Retina (tissue), 1 donor: ENCODE results near the gene MYLK.
A peak's percentile ranks its signal among the peaks of the same experiment; 100 is the strongest.

Source experiments
- DNase-seq: peaks from one replicate; pipeline ENCODE4 v3.0.0-alpha.2; 2016

MYLK gene

DNA sequence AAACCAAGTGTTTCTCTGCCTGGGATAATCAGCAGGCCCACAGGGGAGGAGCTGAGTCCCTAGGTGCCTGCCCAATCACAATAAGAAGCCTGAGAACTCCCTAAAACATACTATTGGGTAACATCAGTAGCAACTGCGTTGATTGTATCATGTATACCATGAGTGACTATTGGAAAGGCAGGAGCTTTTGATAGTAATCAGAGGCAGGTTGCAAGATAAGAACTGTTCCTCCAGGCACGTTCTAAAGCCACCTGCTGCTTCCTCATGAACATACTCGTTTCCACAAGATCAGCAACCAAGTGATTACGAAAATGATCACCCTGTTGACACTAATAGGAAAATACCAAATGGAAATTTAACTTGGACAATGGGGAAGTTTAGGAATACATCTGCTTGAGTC is 6.7 kb downstream of the MYLK start:
- no peak for DNase-seq

DNA sequence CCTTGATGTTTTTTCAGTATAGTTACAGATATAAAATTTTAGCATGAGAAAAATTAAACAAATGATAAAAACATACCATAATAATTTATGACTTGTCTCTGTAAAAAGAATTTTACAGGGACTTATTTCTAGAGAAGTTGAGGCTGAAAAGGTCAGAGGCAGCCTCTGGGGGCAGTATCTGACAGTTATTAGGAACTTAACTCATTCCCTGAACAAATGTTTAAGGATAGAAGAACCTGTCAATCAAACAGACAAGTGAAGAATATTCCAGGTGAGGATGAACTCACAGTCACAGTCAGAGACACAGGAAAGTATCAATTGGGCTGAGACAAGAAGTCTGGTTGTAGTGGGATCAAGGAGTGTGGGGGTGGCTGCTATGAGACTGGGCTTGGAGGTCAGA is 7.3 kb downstream of the MYLK start:
- DNase-seq, result no peak

DNA sequence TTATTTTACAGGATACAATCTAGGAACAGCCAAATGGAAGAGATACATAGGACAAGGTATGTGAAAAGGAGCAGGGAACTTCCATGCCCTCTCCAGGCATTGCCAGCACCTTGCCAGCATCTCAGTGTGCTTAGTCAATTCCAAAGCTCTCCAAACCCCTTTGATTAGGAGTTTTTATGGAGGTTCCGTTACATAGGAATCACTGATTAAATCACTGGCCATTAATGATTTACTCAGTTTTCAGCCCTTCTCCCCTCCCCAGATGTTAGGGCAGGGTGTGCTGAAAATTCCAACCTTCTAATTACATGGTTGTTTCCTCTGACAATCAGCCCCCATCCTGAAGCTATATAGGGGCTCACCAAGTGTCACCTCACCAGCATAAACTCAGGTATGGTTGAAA is 11.5 kb downstream of the MYLK start:
- DNase-seq, result no peak

DNA sequence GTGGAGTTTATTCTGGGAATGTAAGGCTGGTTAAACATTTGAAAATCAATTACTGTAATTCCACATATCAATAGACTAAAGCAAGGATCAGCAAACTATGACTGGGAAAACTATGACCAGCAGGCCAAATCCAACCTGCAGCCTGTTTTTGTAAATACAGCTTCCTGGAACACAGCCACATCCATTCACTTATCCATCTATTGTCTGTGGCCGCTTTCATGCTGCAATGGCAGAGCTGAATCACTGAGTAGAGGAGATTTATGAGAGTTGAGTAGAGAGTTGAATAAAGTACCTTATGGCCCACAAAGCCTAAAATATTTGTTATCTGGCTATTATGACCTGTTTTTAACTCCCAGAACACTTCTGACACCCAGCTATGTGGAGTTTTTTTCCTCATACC is 12.2 kb downstream of the MYLK start:
- DNase-seq, result no peak

DNA sequence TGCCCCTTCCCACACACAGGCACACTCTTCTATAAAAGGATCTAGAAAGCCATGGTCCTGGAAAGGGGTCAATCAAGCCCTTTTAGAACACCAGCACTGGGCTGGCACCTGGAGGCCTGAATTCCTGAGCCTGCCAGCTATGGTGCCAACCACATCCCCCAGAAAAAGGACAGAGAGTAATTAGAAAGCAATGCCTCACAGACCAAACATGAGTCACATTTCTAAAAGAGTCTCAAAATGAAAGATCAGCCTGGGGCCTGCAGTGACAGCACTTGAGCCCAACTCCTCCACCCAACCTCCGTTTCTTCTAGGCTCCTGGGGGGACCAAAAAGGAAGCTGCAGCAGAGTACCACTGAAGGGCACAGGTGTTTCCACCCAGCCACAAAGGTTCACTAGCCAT is 14.1 kb downstream of the MYLK start:
- DNase-seq, result no peak

DNA sequence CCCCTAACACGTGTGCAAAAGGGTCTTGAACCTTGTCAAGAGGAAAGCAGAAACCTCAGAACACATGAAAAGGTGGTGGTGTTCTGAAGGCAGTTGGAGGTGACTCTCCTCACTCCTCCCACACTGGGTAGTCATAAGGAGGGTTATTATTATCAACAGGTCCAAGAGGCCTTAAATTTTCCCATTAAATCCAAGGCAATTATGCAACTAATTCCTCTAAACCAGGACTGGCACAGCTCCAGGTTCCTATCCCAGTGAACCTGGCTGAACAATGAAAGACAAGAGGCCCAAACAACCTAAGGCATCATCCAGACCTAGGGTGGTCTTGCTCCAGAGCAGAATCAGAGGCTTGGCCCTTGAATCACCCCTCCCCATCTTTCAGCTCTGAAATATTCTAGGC is 15.0 kb downstream of the MYLK start:
- DNase-seq, result no peak

DNA sequence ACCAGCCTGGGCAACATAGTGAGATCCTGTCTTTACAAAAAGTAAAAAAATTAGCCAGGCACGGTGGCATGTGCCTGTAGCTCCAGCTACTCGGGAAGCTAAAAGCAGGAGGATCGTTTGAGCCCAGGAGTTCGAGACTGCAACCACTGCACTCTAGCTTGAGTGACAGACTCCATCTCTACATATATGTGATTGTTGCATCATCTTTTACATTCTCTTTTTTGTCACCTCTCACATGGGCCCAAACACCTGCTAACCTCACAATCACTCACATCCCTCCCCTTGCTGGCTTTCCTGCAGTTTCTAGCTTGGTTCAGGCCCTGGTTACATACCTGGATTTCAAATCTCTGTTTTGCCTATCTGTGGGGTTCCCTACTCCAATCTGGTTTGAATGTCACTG is 19.4 kb downstream of the MYLK start:
- DNase-seq, result no peak

DNA sequence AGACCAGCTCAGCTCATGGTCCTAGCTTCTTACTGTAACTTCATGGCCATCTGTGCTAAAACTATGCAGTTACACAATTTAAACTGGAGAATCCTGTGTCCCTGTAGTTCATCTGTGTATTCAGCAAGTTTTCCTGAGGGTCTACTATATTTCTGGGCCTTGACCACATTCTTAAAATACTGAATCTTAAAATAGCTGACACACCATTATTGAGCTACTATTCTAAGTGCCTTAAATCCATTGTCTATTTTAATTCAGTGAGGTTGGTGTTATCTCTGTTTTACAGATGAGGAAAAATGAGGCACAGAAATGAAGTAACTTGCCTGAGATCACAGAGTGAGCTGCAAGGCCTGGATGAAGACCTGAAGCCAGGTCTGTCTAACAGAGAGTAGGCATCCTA is 22.0 kb downstream of the MYLK start:
- DNase-seq, result no peak

DNA sequence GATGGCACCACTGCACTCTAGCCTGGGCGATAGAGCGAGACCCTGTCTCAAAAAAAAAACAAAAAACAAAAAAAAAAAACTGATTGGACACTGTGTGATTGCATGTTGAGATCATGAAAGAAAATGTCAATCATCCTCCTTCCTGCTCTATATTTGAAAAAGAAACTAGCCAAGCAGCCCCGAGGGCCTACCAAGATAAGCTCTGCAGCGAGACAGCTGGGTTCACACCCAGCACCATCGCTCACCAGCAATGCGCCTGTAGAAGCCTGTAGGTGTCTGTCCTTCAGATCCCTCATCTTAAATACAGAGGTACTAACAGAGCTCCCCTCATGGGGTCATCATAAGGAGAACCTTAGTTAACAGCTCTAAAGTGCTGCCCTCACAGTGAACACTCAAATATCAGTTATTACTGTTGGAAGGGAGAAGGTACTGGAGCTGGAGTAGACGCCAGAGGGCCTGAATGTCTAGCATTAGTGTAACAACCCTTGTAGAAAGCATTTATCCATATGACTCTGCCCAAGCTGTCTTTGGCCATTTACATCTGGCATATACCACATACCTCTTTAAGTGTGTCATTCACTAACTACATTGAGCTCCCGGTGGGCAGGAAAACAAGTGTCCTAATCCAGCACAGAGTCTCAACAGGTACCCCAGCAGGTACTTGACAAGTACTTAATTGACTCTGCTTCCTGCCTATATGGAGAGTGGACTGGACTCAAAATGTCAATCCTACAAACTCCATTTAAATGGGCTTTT is 22.9 kb downstream of the MYLK start:
- no peak for DNase-seq

DNA sequence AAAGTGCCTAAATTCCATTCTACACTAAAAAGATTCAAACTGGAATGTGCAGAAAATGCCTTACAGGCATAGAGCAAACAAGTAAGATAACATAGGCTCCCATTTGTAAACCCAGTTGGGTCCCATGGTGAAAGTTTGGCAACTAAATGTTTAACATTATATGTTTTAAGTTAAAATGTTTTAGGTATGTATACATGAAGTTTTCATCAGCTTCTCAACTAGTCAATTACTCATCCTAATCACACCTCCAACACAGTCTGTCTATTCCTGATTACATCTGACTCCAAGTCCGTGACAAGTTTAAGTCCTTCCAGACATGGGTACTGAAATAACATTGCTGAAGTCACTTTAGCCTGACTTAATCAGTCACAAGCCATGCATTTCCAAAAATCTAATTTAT is 25.0 kb downstream of the MYLK start:
- DNase-seq, result no peak

DNA sequence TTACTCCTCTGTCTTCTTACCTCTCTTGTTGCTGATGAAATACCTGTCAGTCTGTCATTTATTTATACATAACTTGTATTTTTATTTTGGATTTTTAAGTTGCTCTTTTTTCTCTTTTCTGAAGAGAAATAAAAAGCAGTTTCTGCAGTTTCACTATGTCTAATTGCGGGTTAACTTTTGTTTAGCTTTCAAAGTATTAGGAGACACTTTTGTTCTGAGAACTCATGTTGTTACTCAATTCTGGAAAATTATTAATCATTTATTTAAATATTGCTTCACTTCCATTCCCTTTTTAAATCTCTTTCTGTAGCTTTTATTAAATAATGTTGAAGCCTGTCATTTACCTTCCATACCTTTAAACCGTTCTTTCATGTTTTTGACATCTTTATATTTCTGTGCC is 29.2 kb downstream of the MYLK start:
- no peak for DNase-seq

DNA sequence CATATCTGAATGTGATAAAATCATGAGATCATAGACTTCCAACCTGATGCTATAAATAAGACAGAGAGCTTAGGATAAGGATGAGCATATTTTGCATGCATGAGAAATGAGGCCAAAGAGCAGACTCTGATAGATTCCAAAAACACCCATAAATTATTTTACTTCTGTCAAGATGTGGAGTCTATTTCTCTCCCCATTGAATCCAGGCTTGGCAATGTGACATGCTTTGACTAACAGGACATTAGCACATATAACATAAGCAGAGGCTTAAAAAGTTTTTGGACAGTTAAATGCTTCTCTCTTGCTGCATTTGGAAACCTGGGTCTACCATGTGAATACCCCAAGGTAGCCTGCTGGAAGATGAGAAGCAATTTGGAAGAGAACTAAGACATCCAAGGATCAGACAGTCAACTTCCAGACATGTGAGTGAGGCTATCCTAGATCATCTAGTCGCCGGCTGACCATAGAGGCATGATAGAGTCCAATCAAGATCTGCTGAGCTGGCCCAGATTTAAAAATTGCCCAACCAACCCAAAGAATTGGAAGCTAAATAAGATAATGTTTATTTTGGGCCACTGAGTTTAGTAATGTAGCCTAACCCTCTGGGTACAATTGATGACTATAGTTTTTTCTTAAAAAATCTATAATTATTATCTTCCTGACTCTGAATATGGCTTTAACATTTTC is 30.3 kb downstream of the MYLK start:
- DNase-seq, result no peak

DNA sequence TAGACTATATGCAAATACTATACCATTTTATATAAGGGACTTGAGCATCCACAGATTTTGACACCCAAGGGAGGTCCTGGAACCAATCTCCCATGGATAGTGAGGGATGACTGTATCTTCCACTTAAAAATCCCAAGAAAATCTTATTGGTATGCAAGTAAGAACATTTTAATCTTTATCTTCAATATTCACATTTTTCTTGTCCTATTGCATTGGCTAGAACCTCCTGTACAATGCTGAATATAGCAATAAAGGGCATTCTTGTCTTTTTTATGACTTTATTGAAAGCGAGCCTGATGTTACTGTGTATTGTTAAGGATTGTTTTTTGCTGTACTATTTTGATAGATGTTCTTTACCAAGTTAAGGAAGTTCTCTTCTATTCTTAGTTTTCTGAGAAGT is 36.9 kb downstream of the MYLK start:
- no peak for DNase-seq

DNA sequence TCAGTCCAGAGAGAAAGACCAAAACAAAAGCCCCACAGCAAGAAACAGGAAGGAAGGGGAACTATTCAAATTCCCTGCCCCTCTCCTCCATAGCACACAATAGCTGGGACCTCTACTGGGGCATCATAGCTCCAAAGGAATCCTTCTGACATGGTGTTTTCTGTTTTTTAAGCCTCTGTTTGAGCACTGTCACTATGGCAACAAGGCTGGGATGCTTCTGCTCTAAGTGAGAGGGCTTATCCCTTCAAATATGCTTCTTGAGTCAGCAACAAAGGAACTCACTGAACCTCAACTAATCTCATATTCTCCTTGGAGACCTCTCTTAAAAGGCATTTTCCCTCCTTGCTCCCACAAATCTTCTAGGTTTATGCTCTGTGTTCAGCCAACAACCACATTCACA is 40.5 kb downstream of the MYLK start:
- peak; percentile 70 for DNase-seq

DNA sequence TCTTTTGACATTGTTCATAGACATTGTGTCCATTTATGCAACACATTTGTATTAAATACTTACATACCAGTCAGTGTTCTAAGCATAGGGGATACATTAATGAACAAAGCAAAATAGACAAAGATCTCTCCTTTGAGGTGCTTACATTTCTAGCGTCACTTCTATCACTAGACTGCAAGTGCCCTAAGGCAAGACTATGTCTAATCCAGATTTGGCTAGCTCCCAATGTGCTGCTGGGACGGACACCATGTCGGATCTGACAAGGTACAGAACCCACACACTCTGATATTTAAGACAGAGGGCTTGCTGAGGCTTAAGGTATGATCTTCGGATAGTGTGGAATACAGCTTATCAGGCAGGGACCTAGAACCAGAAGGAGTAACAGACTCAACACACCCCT is 41.4 kb downstream of the MYLK start:
- DNase-seq, result no peak

DNA sequence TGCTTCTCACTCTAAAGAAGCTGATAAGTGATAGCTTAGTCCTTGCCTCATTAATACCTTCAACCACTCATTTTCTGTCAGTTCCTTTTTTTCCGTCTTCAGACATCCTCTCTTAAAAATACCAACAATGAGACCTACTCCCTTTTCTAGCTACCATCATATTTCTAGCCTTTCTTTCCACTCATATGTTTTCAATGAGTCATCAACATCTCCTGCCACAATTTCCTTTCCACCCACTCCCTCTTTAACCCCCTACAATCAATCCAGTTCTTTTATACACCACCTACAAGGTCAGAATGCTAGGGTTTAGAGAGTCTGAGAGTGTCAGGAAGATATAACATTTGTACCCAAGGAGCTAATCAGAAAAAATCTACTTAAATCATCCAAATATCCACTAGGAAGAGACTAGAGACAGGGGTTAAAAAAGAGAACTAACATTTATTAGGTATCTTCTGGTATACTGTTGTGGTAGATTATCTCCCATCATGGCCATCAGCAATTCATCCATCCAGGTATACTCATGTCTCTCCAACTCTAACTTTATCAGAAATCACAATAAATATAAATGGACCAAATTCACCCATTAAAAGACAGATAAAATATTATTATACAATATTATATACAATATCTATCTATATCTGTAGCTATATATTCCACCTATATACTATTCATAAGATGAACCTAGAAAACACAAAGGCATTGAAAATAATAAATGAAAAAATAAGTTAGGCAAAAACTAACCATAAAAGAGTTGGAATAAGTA is 42.5 kb downstream of the MYLK start:
- no peak for DNase-seq

DNA sequence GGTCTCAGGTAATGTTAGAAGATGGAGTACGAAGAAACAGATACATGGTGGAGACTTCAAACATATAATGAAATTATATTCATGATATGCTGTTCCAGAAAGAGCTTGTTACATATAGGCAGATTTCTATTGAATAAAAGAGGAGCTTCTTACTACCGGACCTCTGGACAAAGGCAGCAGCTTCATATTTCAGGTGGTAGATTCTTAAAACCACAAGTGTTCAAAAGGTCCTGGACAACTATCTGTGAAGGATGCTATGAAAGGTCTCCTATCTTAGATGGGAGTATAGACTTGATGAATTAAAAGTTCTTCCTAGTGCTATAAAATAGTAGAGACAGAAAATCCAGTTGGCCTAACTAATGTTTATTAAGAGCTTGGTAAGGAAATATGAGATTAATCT is 43.2 kb downstream of the MYLK start:
- no peak for DNase-seq

DNA sequence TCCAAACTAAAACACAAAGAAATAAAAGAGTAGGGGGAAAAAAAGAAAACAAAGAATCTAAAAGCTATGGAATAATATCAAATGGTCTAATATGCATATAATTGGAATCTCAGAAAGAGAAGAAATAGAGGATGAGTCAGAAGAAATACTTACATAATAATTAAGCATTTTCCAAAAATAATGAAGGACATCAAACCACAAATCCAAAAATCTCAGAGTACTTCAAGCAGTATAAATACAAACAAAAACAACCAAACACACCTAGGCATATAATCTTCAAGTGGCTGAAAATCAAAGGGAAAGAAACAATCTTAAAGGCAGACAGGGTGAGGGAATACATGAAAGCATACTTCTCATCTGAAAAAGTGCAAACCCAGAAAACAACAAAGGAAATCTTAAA is 46.3 kb downstream of the MYLK start:
- no peak for DNase-seq

DNA sequence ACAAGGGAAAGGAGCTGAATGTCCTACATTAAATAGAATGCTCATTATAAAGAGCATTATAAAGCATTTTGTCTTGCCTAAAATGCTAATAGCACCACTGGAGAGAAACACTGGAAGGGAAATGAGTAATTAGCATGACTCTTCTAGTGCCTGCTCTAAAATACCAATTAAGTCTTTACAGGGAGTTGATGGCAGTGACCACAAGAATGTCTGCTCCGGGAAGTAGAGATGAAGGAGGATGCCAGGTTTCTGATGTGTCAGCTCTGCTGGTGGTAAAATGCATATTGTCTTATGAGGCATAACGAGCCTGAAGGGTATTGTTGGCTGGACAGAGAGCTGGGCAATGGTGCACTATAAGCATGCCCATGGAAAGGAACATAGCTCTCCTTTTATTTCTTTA is 49.5 kb downstream of the MYLK start:
- no peak for DNase-seq

DNA sequence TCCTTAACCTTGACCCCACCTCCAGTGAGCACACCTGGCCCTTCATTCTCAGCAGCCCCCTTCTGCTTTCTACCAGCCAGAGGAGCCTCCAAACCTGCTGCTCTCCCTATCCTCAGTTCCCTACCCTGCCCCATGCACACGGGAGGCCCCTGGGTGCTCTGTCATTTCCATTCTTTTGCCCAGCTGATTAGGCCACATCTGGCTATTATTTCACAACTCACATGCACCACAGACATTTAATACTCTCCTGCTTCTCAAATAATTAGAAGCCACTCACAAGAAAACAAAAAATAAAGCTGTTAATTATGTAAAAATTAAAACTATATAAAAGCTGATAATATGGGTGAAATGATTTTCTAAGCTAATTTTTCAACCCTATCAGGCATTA is 50.7 kb downstream of the MYLK start:
- no peak for DNase-seq

DNA sequence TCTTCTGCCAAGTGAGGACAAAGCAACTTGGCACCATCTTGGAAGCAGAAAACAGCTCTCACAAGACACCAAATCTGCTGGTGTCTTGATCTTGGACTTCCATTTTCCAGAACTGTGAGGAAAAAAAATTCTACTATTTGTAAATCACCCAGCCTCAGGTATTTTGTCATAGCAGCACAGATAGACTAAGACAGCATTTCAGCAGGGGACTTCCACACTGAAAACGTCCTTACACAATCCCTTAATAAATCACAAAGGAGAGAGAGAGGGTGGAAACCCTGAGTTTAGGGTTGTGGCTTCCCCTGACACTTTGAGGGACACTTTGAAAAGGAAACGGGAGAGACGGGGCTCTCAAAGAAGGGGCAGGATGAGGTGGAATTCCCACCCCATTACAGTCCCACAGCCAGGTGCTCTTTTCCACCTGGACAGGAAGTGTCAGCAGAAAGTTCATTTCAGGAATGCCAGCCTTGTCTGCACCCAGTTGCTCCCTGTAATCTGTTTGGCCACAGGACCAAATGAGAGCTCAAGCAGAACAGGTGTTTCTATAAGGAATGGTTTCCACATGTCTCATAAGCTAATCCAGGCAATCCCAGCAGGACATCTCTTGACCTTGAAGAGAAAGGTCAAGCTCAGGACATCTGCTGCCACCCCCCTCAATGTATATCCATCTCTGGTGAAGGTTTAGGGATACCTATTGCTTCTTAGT is 51.3 kb downstream of the MYLK start:
- no peak for DNase-seq

DNA sequence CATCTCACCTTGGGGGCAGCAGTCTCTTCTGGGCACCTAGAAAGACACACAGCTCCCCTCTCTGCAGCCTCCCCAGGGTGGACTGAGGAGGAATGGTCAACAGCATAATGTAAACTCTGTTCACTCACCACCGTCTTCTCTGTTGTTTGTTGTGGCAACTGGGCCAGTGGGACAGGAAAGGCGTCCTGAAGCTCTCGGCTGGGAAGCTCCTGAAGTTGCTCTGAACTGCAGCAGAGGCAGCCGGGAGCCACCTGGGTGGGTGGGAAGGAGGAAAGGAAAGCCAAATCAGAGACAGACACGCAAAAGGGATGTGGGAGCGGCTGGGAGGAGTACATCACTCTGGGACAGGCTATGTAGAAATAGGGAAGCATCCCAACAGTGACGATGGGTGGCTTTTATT is 52.7 kb downstream of the MYLK start:
- no peak for DNase-seq

DNA sequence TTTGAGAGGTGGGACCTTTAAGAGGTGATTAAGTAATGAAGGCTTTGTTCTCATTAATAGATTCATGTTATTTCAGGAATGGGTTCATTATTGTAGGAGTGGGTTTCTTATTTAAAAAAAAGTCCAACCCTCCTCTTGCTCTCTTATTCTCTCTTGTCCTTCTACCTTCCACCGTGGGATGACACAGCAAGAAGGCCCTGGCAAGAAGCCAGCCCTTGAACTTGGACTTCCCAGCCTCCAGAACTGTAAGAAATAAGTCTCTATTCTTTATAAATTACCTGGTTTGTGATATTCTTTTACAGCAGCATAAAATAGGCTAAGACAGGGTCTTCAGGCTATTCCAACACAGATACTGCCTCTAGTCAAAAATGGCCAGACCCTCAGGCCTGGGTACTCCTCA is 62.2 kb downstream of the MYLK start:
- no peak for DNase-seq

DNA sequence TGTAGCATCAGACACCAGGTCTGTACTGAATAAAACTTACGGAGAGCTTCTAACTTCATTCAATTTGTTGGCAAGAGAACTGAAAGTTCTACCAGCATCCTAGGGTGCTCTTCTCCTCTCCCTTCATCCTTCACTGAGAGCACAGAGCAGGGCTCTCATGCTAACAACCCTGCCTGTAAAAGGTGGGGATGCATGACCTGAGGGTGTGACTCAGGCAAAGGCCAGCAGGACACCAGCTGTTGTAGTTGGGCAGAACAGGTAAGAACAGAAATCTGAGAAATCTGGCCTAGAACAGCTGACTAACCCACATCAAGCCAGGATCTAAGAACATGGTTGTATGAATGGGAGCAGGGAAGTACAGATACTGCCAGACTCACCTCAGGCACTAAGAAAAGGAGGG is 64.2 kb downstream of the MYLK start:
- DNase-seq, result no peak
